Testis (tissue), 3 donors: ENCODE data around the gene CTRB1. TPM values are rescaled to one million over a fixed set of nuclear protein-coding genes. Genes with fewer than 3 reads are reported as not detected.

Experiments used
- DNase-seq: peaks from one replicate; pipeline ENCODE4 v3.0.0-alpha.2; 2019
- H3K27ac ChIP-seq, 2 donors: fragments of 200-600 bp; sonication (generic); one replicate each; pipeline ENCODE4 v1.5.1; 2019
- H3K27me3 ChIP-seq: fragments of 200-600 bp; sonication (generic); one replicate; pipeline ENCODE4 v1.5.1; 2019
- H3K36me3 ChIP-seq: fragments of 200-600 bp; sonication (generic); one replicate; pipeline ENCODE4 v1.5.1; 2017; ENCODE audit warnings: low read depth; ENCODE audit errors: missing control alignments
- H3K4me1 ChIP-seq: fragments of 200-600 bp; sonication (generic); one replicate; pipeline ENCODE4 v1.5.1; 2019
- H3K4me3 ChIP-seq, 2 donors: fragments of 200-600 bp; sonication (generic); one replicate each; pipeline ENCODE4 v1.5.1; 2017 to 2019
- H3K9me3 ChIP-seq: fragments of 200-600 bp; sonication (generic); one replicate; pipeline ENCODE4 v1.5.1; 2017
- CTCF ChIP-seq, 3 experiments: fragments of 450-650 bp in 2 of 3; fragments of 200-600 bp in 1 of 3; sonication (generic) in 1 of 3; IDR thresholded peaks; one replicate each; pipeline ENCODE4 v1.5.1; 2016 to 2019; ENCODE audit warnings: antibody characterized with exemption in 3 of 3, mild to moderate bottlenecking in 2 of 3, moderate library complexity in 1 of 3
- POLR2A ChIP-seq: fragments of 450-650 bp; IDR thresholded peaks from one replicate; pipeline ENCODE4 v1.6.1; 2017; ENCODE audit warnings: antibody characterized with exemption, mild to moderate bottlenecking, moderate library complexity
- WGBS, 2 donors: methylation state at CpG; one replicate each; pipeline ENCODE4 v1.1.5; 2018; 5-methylcytosine and 5-hydroxymethylcytosine counted together
- intact Hi-C: fragments of 100-400 bp; cut with DNase I; formaldehyde crosslinking; loops from one replicate; pipeline ENCODE4 v1.15.1; 2023; ENCODE audit warnings: low total_unique reads
- polyA plus RNA-seq: library from polyadenylated mRNA; stranded (reverse); fragments of 350-450 nt; fragmentation: Illumina TruSeq; extraction: RNeasy Lipid Tissue Mini Kit (QIAGEN cat#74804); gene quantifications from one replicate; pipeline ENCODE4 v1.2.3, GENCODE V29; 2014; ENCODE audit warnings: low read depth, low replicate concordance; ENCODE audit not compliant: insufficient read depth
- total RNA-seq, 2 donors: library from RNA; depleted of rRNA; stranded (reverse); fragments of >200 nt; gene quantifications; one replicate each; pipeline ENCODE4 v1.2.3, GENCODE V29; 2016

The CTRB1 gene
- total and polyA plus RNA-seq, 3 donors from 2014 or later, result 1.2 TPM; not detected in 2

GRCh38 chr16:75262800-75263127, 44.0 kb downstream of the CTRB1 start:
- no peaks in the 10 kb centered on the region for H3K9me3 ChIP-seq
- 59% methylated on average over 5 of the region's 5 CpGs; no CpG with 5 or more reads in 1 of the 2 donors for WGBS, 2 donors
- H3K4me1 ChIP-seq, result peaks cover 51% of the 10 kb centered on the region
- intact Hi-C loops, result no loop called here
- DNase-seq, result no peak
- no peaks in the 10 kb centered on the region for H3K27me3 ChIP-seq
- H3K4me3 ChIP-seq, result no peak overlapping the region
- peak overlapping the region; percentile 31 to 93 for H3K27ac ChIP-seq
- no peak for TF ChIP-seq CTCF (IDR thresholded peaks at IDR 0.05)
- TF ChIP-seq POLR2A, result no peak
- H3K36me3 ChIP-seq, result no peaks in the 10 kb centered on the region

- Histone ChIP-seq H3K4me1 (peaks cover 45% of the 10 kb centered on the region), H3K36me3 (no peaks in the 10 kb centered on the region), H3K9me3 (no peaks in the 10 kb centered on the region), H3K4me3 (peak overlapping the region in 1 of 2 donors; percentile 97), H3K27me3 (no peaks in the 10 kb centered on the region), H3K27ac (peak overlapping the region; percentile 93 to 95)
- 46 to 55% methylated on average over 10 to 14 of the region's 14 CpGs for WGBS, 2 donors
- intact Hi-C loops, result no loop called here
- TF ChIP-seq CTCF (IDR thresholded peaks at IDR 0.05) (no peak), POLR2A (no peak)
- no peak for DNase-seq
Measured at GRCh38 chr16:75263291-75263962, 44.6 kb downstream of the CTRB1 start.

GRCh38 chr16:75263963-75264445, 45.2 kb downstream of the CTRB1 start:
- peak overlapping the region in 1 of 2 donors; percentile 97 for H3K4me3 ChIP-seq
- peaks cover 39% of the 10 kb centered on the region for H3K4me1 ChIP-seq
- DNase-seq, result peak; percentile 75
- TF ChIP-seq CTCF (IDR thresholded peaks at IDR 0.05) (no peak), POLR2A (no peak)
- H3K27me3 ChIP-seq, result no peaks in the 10 kb centered on the region
- H3K9me3 ChIP-seq, result no peaks in the 10 kb centered on the region
- H3K27ac ChIP-seq, result peak overlapping the region; percentile 93 to 95
- 24 to 31% methylated on average over 5 to 8 of the region's 8 CpGs for WGBS, 2 donors
- intact Hi-C loops, result no loop called here
- no peaks in the 10 kb centered on the region for H3K36me3 ChIP-seq

- no peak for TF ChIP-seq CTCF (IDR thresholded peaks at IDR 0.05)
- no peak for TF ChIP-seq POLR2A
- Histone ChIP-seq H3K36me3 (no peaks in the 10 kb centered on the region), H3K4me3 (peak overlapping the region; percentile 82 to 97), H3K27me3 (no peaks in the 10 kb centered on the region), H3K27ac (peak overlapping the region; percentile 93 to 95), H3K4me1 (peaks cover 39% of the 10 kb centered on the region), H3K9me3 (no peaks in the 10 kb centered on the region)
- intact Hi-C loops, result no loop called here
- peak; percentile 78 for DNase-seq
- 4 to 8% methylated on average over 8 to 14 of the region's 14 CpGs for WGBS, 2 donors
Measured at GRCh38 chr16:75264457-75264998, 45.7 kb downstream of the CTRB1 start.
